GM10248 (cell line): ENCODE measurements around the gene DMGDH.

Experiments
- CTCF ChIA-PET: fragments of 300-600 bp; sonication (Branson Sonifier 250); formaldehyde crosslinking; extraction: SDS; loops from one replicate; lab custom pipeline; 2021; ENCODE audit warnings: antibody characterized with exemption; lab: Yijun Ruan, JAX
- POLR2A ChIA-PET: fragments of 350-650 bp; sonication (Branson Sonifier 250); formaldehyde crosslinking; extraction: SDS; loops from one replicate; lab custom pipeline; 2020; ENCODE audit warnings: antibody characterized with exemption; lab: Yijun Ruan, JAX
- DNase-seq: peaks from one replicate; pipeline ENCODE4 v3.0.0; 2012; ENCODE audit errors: extremely low spot score
- CTCF ChIP-seq: IDR thresholded peaks from 2 replicates; pipeline ENCODE4 v1.5.1; 2012; ENCODE audit warnings: mild to moderate bottlenecking, low read depth; ENCODE audit errors: extremely low read depth, missing control alignments, control extremely low read depth

The DMGDH gene

GRCh38 chr5:78979909-78980308, 89.6 kb downstream of the DMGDH start:
- no peak for TF ChIP-seq CTCF
- no peak for DNase-seq
- ChIA-PET CTCF (no interaction called here), POLR2A (no interaction called here)

- CTCF ChIA-PET: no interaction called here
- POLR2A ChIA-PET: no interaction called here
- TF ChIP-seq CTCF: no peak
- no peak for DNase-seq
These were observed 90.2 kb downstream of the DMGDH start for GRCh38 chr5:78979117-78979742.

GRCh38 chr5:78975035-78975434, 94.4 kb downstream of the DMGDH start:
- CTCF ChIA-PET: interaction anchor here (1.0 to 3.0 kb wide), 3 partner anchors 10 to 12 kb away, joined by 3 to 13 read pairs (median 5); partner anchors contain the start of gene ARSB
- DNase-seq: no peak
- POLR2A ChIA-PET: no interaction called here
- TF ChIP-seq CTCF: no peak

- TF ChIP-seq CTCF: no peak
- ChIA-PET POLR2A (no interaction called here), CTCF (interaction anchor here (1.0 to 3.0 kb wide), 3 partner anchors 9 to 89 kb away, joined by 3 to 13 read pairs (median 5); partner anchors contain the start of gene ARSB)
- DNase-seq: no peak
These were observed 94.9 kb downstream of the DMGDH start for GRCh38 chr5:78974601-78975000.

- TF ChIP-seq CTCF: no peak
- CTCF ChIA-PET: interaction anchor here (1.0 to 3.0 kb wide), 4 partner anchors 9 to 88 kb away, joined by 3 to 13 read pairs (median 4); partner anchors contain the start of gene ARSB
- DNase-seq: no peak
- POLR2A ChIA-PET: no interaction called here
These were observed 95.5 kb downstream of the DMGDH start for GRCh38 chr5:78974011-78974410.

- DNase-seq: no peak
- no peak for TF ChIP-seq CTCF
- CTCF ChIA-PET: interaction anchor here (1.3 to 1.5 kb wide), 2 partner anchors 11 to 161 kb away, joined by 3 to 4 read pairs; no protein-coding TSS in a partner anchor
- POLR2A ChIA-PET: no interaction called here
These were observed 96.6 kb downstream of the DMGDH start for GRCh38 chr5:78972654-78973428.
